NOMO-1 (cell line): Measurements from ENCODE around the gene LRRC14B.

Experiments used
- DNase-seq, 2 experiments: peaks; one replicate each; lab custom pipeline; 2025; ENCODE audit not compliant: unreplicated experiment in 2 of 2; lab: John Stamatoyannopoulos, UW

LRRC14B gene

DNA sequence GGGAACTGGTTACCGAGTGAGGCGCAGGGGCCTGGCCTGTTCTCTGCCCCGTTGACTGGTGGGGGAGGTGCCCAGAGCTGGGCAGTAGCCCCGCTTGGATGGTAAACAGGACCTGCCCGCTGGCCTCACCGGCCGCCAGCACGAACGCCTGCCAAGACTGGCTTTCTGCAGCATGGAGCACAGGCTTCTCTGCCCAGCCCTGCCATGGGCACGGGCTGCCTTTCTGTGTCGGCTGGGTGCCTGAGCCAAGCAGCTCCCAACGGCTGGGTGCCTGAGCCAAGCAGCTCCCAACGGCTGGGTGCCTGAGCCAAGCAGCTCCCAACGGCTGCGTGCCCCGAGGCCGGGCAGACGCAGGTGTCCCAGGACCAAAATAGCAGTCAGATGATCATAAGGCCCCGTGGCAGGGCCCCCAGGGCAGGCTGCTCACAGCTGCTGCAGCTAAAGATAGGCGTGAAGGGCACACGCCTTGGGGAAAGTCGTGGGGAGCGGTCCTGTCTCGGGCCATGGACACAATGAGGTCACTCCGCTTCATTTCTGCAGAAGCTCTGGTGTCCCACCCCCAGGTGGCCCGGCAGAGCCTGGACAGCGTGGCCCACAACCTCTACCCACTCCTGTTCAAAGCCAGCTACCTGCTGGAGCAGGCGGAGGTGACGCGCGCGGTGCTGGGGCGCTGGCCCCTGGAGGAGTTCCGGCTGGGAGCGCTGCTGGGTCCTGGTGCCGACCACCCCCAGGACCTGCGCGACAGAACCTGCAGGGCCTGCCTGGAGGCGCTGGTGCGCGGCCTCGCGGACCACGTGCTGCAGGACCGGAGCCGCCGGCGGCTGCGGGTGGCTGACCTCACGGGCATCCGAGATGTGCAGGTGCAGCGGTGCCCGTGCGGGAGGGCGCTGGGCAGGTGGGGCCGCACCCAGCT, at the start of gene LRRC14B:
Gene LRRC14B (plus strand): TSS at position 460 of the 913 bp plus-strand sequence. CDS start 44 bp downstream, at position 504.
- DNase-seq = peak in 1 of 2 experiments; percentile 19

DNA sequence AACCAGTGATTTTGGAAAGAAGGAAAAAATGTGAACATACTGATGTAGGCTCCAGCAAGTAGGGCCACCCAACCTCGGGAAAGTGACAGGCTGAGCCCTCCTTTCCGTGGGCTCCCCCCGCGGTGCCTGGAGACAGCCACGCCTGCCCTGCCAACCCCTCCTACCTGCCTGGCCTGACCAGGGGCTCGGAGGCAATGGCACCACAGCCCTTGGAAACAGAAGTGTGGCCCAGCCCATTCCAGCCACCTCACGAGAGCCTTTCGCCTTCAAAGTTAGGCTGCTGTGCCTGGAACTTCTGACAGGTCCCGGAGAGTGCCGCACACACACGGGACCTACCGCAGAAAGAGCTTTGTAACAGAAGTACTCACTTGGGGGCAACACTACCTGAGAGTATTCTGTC, 49.5 kb upstream of the LRRC14B start:
- DNase-seq = no peak

DNA sequence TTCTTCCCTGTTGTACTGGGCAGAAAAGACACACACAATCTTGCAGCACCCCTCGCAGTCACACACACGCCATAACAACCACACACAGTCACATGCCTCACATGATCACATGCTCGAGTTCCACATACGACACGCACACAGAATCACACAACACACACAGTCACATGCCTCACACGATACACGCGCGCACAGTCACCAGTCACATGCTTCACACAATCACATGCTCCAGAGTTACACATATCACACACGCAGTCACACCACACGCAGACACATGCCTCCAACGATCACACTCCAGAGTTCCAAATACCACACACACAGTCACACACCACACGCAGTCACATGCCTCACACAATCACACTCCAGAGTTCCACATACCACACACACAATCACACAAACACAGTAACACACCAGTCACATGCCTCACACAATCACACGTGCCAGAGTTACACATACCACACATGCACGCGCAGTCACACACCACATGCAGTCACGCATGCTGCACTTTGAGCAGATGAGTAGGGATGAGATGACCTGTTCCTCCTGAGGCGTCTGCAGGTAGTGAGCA, 49.0 kb upstream of the LRRC14B start:
- DNase-seq = no peak

DNA sequence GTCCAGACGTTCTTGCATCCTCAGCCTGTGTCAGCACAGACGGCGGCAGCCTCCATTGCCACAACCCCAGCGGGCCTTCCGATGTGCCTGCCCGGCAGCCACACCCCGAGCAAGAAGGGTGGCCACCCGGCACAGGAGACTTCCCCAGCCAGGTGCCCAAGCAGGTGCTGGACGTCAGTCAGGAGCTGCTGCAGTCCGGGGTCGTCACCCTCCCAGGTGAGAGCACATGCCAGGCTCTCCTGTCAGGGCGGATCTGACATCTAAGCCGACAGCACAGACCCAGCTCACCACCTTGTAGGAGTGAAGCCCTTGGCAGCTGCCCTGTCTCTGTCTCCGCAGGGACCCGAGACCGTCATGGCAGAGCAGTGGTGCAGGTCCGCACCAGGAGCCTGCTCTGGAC, 48.3 kb upstream of the LRRC14B start:
- no peak for DNase-seq

DNA sequence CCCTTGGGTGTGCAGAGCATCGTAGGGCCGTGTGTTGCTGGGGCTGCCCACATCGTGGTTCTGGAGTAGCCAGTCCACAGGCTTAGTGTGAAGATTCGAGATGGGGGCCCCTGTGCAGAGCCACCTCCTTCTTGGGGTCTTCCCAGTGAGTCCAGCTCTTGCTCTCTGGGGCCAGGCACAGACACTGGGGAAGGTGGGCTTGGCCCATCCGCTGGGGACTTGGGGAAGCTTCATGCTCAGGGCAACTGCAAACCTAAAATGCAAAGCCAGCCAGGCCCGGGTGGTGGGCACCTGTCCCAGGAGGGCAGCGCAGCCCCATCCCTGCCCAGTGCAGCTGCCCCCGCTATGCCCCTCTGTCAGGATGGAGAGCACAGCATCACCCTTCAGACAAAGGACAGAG, 46.4 kb upstream of the LRRC14B start:
- DNase-seq = no peak

DNA sequence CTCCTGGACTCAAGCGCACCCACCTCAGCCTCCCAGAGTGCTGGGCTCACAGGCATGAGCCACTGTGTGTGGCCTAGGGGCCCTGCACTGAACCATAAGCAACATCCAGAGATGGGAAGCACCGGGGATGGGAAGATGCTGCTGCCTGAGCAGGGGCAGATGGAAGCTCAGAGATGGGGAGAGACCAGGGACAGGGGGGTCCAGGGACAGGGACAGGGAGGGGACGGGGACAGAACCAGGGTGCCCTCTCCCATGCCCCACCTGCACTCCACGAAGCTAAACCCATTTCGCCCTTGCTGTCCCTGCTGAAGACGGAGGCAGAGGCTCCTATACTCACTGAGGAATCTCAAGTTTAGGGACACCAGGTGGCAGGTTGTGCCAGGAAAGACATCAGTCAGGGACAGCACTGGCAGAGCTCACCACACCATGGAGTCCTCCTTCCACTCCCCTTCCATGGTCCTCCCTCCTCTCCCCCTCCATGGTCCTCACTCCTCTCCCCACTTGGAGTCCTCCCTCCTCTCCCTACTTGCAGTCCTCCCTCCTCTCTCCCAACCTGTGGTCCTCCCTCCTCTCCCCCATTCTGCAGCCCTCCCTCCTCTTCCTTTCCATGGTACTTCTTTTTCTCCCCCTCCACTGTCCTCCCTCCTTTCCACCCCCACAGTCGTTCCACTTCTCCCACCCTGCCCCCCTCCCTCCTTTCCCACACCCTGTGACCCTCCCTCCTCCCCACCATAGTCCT, 45.5 kb upstream of the LRRC14B start:
- DNase-seq = no peak

DNA sequence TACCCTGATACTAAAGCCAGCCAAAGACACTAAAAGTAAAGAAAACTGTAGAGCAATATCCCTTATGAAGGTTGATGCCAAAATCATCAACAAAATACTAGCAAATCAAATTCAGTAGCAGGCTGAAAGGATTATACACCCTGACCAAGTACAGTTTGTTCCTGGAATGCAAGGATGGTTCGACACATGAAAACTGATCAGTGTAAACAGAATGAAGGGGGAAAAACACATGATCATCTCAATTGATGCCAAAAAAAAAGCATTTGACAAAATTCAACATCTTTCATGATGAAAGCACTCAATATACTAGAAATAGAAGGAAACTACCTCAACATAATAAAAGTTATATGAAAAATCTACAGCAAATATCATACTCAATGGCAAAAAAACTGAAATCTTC, 43.5 kb upstream of the LRRC14B start:
- no peak for DNase-seq

DNA sequence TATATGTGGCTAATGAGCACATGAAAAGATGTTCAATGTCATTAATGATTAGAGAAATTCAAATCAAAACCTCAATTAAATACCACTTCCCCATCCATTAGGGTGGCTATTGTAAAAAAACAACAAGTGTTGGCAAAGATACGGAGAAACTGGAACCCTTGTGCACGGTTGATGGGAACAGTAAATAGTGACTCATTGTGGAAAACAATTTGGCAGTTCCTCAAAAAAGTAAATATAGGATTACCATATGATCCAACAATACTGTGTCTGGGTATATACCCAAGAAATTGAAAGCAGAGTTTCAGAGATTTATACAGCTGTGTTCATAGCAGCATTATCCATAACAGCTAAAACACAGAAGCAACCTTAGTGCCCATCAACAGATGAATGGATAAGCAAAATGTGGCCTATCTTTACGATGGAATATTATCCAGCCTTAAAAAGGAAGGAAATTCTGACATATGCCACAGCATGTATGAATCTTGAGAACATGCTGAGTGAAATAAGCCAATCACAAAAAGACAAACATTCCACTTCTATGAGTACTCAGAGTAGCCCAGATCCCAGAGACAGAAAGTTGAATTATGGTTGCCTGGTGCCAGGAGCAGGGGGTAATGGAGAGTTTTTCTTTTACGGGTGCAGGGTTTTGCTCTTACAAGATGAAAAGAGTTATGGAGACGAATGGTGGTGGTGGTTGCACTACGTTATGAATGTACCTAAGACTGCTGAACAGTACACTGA, 41.4 kb upstream of the LRRC14B start:
- DNase-seq = no peak

DNA sequence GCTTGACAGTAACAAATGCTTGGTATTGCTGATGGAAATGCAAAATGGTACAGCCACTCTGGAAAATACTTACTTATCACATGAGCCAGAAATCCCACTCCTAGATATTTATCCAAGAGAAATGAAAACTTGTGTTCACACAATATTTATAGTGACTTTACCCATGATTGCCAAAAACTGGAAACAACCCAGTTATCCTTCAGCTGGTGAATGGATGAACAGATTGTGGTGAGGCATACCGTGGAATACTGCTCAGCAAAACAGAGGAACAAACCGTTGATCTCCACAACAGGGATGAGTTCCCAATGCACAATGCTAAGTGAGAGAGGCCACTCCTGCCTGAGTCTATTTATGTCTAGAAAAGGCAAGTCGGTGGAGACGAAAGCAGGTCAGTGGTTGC, 40.5 kb upstream of the LRRC14B start:
- DNase-seq = no peak

DNA sequence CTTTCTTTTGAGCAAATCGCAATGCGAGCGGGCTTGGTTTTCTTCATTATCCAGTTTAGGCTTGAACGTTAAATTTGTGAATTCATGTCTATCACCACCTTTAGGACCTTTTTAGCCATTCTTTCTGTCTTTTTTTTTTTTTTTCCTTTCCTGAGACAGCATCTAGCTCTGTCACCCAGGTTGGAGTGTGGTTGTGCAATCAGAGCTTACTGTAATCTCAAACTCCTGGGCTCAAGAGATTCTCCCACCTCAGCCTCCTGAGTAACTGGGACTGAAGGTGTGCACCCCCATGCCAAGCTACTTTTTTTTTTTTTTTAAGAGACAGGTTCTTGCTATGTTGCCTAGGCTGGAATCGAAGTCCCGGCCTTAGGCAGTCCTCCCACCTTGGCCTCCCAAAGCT, 39.2 kb upstream of the LRRC14B start:
- DNase-seq = no peak

DNA sequence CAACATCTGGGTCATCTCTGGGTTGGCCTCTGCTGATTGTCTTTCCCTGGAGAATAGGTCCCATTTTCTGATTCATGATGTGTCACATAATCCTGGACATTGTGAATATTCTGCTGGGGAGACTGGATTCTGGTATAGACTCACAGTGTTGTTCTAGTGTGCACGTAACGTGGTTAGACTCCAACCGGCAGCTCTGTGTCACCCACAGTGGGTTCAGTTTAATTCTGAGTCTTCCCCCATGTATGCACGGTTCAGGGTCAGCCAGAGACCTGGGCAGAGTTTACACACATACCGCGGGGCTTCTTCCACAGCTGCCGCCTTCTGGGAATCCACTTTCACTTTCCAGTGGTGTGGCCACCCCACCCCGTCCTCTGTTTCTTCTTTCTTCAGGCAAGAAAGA, 38.0 kb upstream of the LRRC14B start:
- no peak for DNase-seq

DNA sequence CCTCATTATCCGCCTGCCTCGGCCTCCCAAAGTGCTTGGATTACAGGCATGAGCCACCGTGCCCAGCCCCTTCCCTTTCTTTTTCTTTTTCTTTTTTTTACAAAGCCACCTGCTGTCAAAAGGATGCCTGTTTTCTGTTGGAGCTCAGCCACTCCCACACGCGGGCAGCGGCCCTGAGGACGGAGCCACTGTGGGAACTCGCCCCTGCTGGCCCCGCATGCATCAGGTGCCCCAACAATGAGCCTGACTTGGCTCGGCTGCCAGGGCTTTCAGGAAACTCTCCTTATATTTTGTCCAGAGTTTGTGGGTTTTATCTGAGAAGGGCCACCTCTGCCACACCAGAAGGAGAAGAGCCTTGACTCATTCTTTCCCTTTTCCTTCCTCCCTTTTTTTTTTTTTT, 37.1 kb upstream of the LRRC14B start:
- DNase-seq = no peak

DNA sequence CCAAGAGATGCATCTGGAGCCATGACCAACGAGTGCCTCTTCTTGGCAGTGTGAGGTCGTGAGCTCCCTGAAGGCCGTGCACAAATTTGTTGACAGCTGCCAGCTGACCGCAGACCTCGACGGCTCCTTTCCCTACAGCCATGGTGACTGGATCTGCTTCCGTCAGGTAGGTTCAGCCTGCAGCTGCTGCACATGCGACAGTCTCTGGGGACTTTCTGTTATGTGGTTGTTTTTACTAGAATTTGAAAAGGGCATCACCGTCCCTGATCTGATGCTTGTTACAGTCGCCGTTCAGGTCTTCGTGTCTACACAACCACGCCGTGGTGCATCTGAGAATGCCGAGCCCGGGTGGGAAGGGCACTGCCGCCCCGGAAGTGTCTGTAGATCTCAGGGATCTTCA, 36.5 kb upstream of the LRRC14B start:
- DNase-seq = no peak

DNA sequence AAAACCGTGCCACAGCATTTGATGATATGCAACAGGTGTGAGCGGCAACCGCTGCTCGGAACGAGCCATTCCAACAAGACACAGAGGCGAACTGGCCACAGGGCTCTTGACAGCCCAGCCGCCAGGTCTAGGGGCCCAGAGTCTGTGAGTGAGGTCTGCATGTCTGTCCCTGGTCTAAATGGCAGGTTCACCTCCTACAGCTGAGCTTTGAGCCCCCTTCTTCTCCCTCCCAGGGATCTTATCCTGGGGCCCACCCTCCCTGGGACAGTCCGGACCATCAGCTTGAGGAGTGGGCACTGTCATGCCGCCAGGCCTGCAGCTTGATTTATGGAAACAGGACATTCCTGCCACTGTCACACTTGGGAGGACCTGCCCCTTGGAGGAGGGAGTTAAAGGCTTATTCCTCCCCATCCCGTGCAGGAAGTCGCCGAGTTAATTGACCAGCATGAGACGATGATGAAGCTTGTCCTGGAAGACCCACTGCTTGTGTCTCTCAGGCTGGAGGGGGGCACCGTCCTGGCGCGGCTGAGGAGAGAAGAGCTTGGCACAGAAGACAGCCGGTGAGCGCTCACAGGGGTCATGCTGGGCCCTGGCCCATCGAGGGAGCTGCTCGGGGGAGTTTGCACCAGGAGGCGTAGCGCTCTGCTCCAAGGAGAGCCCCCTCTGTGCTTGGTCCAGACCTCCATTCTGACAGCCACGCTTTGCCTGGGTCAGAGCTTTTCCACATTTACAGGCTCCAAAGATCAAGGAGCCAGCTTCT, 35.5 kb upstream of the LRRC14B start:
- DNase-seq = no peak

DNA sequence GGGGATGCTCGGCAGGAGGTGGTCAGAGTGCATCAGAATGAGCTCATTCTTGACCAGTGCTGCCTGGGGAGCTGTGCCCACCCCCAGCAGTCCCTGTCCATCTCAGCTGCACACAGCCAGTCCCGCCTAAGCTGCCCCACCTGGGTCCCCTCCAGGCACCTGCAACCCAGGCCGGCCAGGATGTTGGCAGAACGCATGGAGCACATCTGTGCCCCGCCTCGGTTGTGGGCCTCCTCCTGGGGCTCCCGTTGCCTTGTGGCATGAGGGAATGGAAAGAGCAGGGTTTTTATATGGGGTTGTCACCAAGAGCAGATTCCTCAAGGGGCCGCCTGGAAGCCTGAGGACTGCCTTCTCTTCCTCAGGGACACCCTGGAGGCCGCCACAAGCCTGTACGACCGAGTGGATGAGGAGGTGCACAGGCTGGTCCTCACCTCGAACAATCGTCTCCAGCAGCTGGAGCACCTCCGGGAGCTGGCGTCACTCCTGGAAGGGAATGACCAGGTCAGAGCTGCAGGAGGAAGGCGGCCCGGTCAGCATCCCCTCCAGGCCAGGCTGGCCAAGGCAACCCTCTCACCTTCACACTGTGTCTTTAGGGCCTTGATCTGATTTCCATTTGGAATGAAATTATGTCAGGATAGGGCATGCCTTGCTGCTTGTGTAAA, 34.8 kb upstream of the LRRC14B start:
- no peak for DNase-seq

DNA sequence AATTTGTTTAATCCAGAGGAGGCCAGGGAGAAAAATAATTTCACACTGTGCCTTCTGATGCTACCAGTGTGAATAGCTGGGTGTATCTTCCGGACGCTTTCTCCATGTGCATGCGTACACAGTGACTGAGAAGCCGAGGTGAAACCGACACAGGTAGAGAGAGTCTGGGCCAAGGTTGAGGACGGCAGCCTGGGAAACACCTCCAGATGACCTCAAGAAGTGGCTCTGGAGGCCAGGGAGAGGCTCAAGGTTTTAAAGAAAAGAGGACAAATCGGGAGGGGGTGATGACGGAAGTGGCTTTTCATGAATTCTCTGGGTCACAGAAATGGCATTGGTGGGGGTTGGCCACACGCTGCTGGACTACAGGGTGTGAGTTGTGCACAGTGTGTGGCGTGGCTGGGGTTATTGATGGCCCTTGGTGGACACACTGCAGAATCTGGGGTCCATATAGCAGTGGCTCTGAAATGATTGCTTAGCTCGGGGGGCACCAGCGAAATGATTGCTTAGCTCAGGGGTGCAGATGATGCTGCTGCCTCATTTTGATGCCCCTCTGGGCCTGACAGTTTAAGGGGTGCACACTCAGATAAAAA, 34.1 kb upstream of the LRRC14B start:
- DNase-seq = no peak

DNA sequence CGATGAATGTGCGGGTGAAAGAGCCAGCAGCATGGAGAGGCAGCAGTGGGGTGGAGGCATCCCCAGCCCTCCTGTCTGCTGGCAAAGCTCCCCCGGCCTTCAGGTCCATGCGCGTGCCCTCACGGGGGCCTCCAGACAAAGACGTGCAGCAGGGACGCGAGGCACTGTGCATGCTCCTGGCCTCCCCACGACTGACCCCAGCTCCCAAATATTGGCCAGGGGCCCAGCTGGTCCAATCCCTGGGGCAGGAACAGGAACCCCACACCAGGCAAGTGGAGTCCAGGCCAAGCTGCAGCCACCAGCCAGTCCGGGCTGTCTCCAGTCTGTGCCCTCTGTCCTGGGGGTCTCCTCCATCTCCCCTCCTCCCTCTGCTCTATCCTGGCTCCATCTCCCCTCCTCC, 33.5 kb upstream of the LRRC14B start:
- no peak for DNase-seq

DNA sequence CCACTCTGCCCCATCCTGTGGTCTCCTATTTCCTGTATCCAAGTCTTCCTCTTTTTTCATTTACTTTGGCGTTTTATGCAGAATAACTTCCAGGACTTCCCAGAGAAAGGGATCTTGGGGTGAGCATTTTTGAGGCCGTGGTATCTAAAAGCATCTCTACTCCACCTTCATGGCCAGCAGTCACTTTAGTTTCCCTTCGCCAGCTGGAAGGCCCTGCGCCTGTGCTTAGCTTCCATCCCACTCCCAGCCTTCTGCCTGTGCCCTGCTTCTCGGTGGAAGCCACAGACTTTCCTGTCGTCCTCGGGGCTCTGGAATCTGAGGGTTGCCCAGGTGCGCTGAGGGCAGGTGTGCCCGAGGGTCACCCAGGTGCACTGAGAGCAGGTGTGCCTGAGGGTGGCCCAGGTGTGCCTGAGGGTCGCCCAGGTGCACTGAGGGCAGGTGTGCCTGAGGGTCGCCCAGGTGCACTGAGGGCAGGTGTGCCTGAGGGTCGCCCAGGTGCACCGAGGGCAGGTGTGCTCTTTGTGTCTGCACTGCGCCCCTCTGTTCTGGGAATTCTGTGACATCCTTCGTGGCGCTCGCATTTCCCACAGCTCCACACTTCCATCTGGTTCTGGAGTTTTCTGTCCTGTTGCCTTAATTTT, 32.4 kb upstream of the LRRC14B start:
- DNase-seq = no peak
